ENCODE data around the gene KIRREL3.

Gene KIRREL3

DNA sequence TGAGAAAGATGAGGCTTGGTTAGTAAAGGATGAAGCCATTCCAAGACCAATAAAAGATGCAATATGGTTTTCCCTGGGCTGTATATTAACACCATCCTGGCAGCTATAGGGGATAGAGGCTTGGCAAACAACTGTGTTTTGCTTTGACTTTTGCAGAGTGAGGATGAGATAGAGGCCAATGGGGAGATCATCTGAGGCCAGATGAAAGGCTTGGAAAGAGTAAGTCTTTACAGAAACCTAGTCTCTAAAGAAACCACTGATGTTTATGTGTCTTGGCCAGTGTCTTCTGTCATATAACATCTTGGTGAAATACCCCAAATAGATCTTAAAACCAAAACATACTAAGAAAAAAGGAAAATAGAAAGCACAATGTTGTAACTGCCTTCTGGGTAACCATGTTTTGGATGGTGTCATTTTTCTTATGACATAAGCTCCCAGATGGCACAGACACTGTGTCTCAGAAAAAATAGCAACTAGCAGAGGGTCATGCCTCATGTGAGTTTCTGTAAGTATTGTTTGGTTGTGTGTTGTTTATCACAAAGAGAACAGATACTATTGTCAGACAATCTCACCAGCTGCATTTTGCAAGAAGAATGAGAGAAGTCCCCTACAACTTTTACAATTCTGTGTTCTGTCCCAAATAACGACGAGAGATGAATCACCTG, 339.7 kb downstream of the KIRREL3 start:
- ChIA-PET POLR2A (no interaction called here), CTCF (interaction anchor here (1.3 kb wide), 1 partner anchor 54 kb away, joined by 3 read pairs; no protein-coding TSS in a partner anchor)
- no peak overlapping the region for H3K4me3 ChIP-seq (ENCODE audit: low read depth, low read length)
- DNase-seq (ENCODE audit: low read depth, low spot score) = no peak
- no peak for TF ChIP-seq CTCF (IDR thresholded peaks at IDR 0.05; ENCODE audit: insufficient read depth, low read length, missing control alignments)

GRCh38 chr11:126660321-126660720, 340.2 kb downstream of the KIRREL3 start:
- ChIA-PET POLR2A (no interaction called here), CTCF (no interaction called here)
- no peak for DNase-seq (ENCODE audit: low read depth, low spot score)
- no peak overlapping the region for H3K4me3 ChIP-seq (ENCODE audit: low read depth, low read length)
- TF ChIP-seq CTCF (IDR thresholded peaks at IDR 0.05; ENCODE audit: insufficient read depth, low read length, missing control alignments) = no peak

DNA sequence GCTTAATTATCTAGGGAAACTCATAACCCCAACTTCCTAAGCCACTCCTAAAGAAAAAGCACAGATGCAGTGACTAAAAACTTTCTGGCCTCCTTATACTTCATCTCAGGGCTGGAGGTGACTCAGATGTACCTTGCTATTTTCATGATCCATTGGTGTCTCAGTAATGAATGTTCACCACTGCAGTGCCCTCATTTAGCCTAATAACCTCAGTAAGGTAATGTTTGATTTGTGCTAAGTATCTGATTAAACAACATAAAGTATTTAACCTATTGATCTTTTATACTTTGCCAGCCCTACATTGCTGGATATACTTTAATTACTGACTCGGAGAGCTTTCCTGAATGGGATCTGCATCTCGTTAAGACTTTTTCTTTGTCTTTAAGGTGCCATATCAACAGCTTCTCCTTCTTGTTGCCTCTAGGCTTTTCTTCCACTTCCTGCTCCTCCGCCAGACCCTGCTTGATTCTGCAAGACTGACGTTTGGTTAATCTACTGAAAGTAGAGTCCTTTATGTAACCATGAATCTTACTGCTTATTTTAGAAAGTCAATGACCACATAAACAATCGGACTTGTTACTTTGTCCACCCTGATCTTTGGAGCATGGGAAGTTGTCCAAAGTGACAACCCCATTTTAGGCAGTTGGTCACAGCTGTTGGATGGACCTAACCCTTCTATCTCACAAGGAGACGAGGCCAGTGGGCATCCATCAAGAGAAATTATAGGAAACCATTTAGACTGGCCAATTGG, 342.1 kb downstream of the KIRREL3 start:
- CTCF ChIA-PET = interaction anchor here (0.6 to 1.5 kb wide), 4 partner anchors 9 to 344 kb away, joined by 3 to 4 read pairs (median 3); no protein-coding TSS in a partner anchor
- no peak for TF ChIP-seq CTCF (IDR thresholded peaks at IDR 0.05; ENCODE audit: insufficient read depth, low read length, missing control alignments)
- POLR2A ChIA-PET = no interaction called here
- no peak for DNase-seq (ENCODE audit: low read depth, low spot score)
- H3K4me3 ChIP-seq (ENCODE audit: low read depth, low read length) = no peak overlapping the region

GRCh38 chr11:126655807-126656128, 344.8 kb downstream of the KIRREL3 start:
- DNase-seq (ENCODE audit: low read depth, low spot score) = no peak
- ChIA-PET POLR2A (interaction anchor here (1.5 kb wide), 1 partner anchor 11 kb away, joined by 4 read pairs; no protein-coding TSS in a partner anchor), CTCF (no interaction called here)
- no peak overlapping the region for H3K4me3 ChIP-seq (ENCODE audit: low read depth, low read length)
- no peak for TF ChIP-seq CTCF (IDR thresholded peaks at IDR 0.05; ENCODE audit: insufficient read depth, low read length, missing control alignments)

DNA sequence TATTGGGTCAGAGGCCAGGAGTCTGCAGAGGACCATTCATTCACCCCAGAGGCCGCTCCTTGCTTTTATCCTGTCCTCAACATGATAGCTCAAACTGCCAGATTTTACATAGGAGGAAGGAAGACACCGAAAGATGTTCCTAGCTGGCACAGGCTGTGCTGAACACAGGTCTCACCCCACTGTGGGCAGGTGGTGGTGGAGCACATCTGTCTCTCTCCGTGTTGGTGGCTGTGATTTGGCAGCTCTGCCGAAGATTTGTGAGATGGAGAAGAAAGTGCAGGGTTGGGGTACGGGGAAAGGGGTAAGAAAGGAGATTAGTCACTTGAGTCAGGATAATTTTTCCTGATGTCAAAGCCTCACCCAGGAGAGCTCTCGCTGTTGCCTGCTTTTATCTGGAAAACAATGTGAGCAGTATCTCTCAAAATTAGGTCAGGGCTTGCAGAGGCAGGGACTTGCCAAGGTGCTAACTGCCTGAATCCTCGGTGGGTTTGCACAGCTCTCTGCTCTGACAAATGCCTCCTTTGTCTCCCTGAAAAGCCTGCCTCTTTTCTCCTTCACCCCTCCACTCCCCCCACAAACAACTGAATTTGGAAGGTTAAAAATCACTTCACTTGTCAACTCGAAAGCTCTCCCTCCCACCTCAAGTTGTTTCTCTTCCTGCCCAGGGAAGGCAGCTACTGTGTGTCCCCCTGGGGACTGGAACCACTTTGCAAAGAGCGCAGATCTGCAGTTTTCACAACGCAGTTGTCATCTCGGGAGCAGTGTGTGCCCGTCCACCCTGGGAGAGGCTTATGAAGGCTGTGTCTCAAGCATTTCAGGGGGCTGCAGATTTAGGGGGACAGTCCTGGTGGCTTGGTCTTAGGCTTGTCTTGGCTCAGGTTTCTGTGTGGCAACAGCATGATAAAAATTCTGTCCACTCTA, 345.4 kb downstream of the KIRREL3 start:
- no peak for DNase-seq (ENCODE audit: low read depth, low spot score)
- POLR2A ChIA-PET = interaction anchor here (1.5 kb wide), 1 partner anchor 10 kb away, joined by 4 read pairs; no protein-coding TSS in a partner anchor
- H3K4me3 ChIP-seq (ENCODE audit: low read depth, low read length) = no peak overlapping the region
- TF ChIP-seq CTCF (IDR thresholded peaks at IDR 0.05; ENCODE audit: insufficient read depth, low read length, missing control alignments) = no peak
- CTCF ChIA-PET = interaction anchor here (0.6 to 1.5 kb wide), 3 partner anchors 10 to 48 kb away, joined by 3 to 4 read pairs (median 3); no protein-coding TSS in a partner anchor
